OCI-LY1 (cell line): ENCODE measurements around the gene ANKRD37.

Experiments used
- EZH2 ChIP-seq: fragments of 200-600 bp; sonication (generic), shearing (Covaris generic); IDR thresholded peaks from 2 replicates; pipeline ENCODE4 v1.8.0; 2017; ENCODE audit warnings: borderline replicate concordance, mixed run types, mild to moderate bottlenecking, antibody characterized with exemption, low read length, moderate library complexity, mixed read lengths
- TF ChIP-seq, protein P1 (sequence below): fragments of 200-600 bp; sonication (generic), shearing (Covaris generic); IDR thresholded peaks from 2 replicates; pipeline ENCODE4 v1.5.1; 2017; ENCODE audit warnings: mild to moderate bottlenecking, antibody characterized with exemption, low read length, moderate library complexity, mixed read lengths

DNA sequence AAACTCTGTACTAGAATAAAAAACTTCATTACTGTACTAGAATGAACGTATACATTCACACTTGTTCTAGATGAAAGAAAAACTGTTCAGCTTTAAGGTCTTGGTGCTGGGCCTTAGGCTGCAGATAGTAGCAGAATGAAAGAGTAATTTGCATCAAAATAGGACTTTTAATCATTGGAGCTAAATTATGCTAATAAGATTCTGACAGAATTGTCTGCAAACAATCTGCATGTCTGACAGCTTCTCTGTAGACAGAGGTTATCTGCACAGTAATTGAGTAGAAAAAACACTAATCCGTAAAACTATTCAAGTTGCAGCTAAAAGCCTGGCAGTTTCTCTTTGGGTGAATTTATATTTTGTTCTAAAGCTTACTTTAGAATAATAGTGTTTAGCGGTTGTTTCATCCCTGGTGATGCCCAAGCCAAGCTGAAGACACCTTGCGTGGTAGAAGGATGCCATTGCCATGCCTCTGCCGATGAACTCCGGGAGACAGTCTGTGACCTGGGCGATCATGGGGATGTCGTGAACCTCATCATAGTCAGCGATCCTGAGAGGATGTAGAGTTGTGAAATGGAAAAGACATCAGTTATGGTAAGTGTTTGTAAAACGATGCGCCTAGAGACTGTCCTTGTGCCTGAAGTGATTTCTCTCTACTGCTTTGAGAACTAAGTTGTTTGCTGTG lies 26.2 kb upstream of the ANKRD37 start:
- TF ChIP-seq, protein P1, sequence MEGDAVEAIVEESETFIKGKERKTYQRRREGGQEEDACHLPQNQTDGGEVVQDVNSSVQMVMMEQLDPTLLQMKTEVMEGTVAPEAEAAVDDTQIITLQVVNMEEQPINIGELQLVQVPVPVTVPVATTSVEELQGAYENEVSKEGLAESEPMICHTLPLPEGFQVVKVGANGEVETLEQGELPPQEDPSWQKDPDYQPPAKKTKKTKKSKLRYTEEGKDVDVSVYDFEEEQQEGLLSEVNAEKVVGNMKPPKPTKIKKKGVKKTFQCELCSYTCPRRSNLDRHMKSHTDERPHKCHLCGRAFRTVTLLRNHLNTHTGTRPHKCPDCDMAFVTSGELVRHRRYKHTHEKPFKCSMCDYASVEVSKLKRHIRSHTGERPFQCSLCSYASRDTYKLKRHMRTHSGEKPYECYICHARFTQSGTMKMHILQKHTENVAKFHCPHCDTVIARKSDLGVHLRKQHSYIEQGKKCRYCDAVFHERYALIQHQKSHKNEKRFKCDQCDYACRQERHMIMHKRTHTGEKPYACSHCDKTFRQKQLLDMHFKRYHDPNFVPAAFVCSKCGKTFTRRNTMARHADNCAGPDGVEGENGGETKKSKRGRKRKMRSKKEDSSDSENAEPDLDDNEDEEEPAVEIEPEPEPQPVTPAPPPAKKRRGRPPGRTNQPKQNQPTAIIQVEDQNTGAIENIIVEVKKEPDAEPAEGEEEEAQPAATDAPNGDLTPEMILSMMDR: no peak
- no peak for TF ChIP-seq EZH2
